NK-92 (cell line): ENCODE measurements around the gene OR4C11.

ENCODE experiments used
- DNase-seq: peaks from one replicate; lab custom pipeline; 2025; ENCODE audit not compliant: unreplicated experiment; lab: John Stamatoyannopoulos, UW

Gene OR4C11

GRCh38 chr11:55607545-55607944 is at the start of gene OR4C11:
Gene OR4C11, minus strand, starts transcription at chr11:55607645. Its CDS starts 3,272 bp downstream, at chr11:55604373.
- no peak for DNase-seq

GRCh38 chr11:55655096-55655495 is 47.7 kb upstream of the OR4C11 start:
- no peak for DNase-seq

- DNase-seq, result no peak
Observed at GRCh38 chr11:55652560-55652959, 45.1 kb upstream of the OR4C11 start.

GRCh38 chr11:55648027-55648426 is 40.6 kb upstream of the OR4C11 start, which contains the start of gene OR4S2:
Gene OR4S2, plus strand, starts transcription at chr11:55648327. Its CDS starts 2,577 bp downstream, at chr11:55650904.
- DNase-seq, result no peak

GRCh38 chr11:55634813-55635212 is 27.4 kb upstream of the OR4C11 start, which contains the start of gene OR4P4:
Gene OR4P4, plus strand, starts transcription at chr11:55635113.
- DNase-seq, result no peak

- no peak for DNase-seq
Observed at GRCh38 chr11:55624531-55624930, 17.1 kb upstream of the OR4C11 start.

- no peak for DNase-seq
Observed at GRCh38 chr11:55572548-55572947, 34.9 kb downstream of the OR4C11 start.

- DNase-seq, result no peak
Observed at GRCh38 chr11:55571828-55572227, 35.6 kb downstream of the OR4C11 start, which contains the start of gene OR4C16. Gene OR4C16, plus strand, starts transcription at chr11:55572128. Its CDS starts 0 bp downstream, at chr11:55572128.

- no peak for DNase-seq
Observed at GRCh38 chr11:55554169-55554568, 53.3 kb downstream of the OR4C11 start, which contains the start of gene OR4C15. Gene OR4C15, plus strand, starts transcription at chr11:55554469. Its CDS starts 0 bp downstream, at chr11:55554469.
